Measurements from ENCODE around the gene TRAIP.
"Not testable (repeated sequence)": the region's sequence is repeated elsewhere in the genome, so short reads cannot be mapped to it uniquely, and the experiment has no call there.

Gene TRAIP

GRCh38 chr3:49872801-49873281 is 16.5 kb upstream of the TRAIP start:
- DNase-seq: no peak

GRCh38 chr3:49871531-49872153 is 15.3 kb upstream of the TRAIP start:
- DNase-seq: no peak

GRCh38 chr3:49869525-49870126 is 13.3 kb upstream of the TRAIP start, which contains the start of gene CAMKV:
Gene CAMKV, minus strand, starts transcription at chr3:49869906. Its CDS starts 7,518 bp downstream, at chr3:49862388.
- DNase-seq: no peak

GRCh38 chr3:49868862-49869466 is 12.6 kb upstream of the TRAIP start:
- DNase-seq: no peak

- DNase-seq: peak; percentile 44
Measured at GRCh38 chr3:49867871-49868321, 11.5 kb upstream of the TRAIP start.

GRCh38 chr3:49867400-49867799 is 11.0 kb upstream of the TRAIP start:
- no peak for DNase-seq

GRCh38 chr3:49865198-49865784 is 8.9 kb upstream of the TRAIP start:
- DNase-seq: no peak

GRCh38 chr3:49864505-49864904 is 8.1 kb upstream of the TRAIP start:
- no peak for DNase-seq

- no peak for DNase-seq
Measured at GRCh38 chr3:49859576-49860305, 3.4 kb upstream of the TRAIP start.

- DNase-seq: no peak
Measured at GRCh38 chr3:49855662-49856061, 702 bp downstream of the TRAIP start.

- no peak for DNase-seq
Measured at GRCh38 chr3:49845694-49846093, 10.7 kb downstream of the TRAIP start.

GRCh38 chr3:49844464-49845183 is 11.7 kb downstream of the TRAIP start:
- no peak for DNase-seq

GRCh38 chr3:49842843-49843517 is 13.4 kb downstream of the TRAIP start:
- DNase-seq: no peak

GRCh38 chr3:49841806-49842205 is 14.6 kb downstream of the TRAIP start:
- DNase-seq: no peak

GRCh38 chr3:49841126-49841696 is 15.2 kb downstream of the TRAIP start:
- peak; percentile 14 for DNase-seq

GRCh38 chr3:49840388-49840787 is 16.0 kb downstream of the TRAIP start:
- peak; percentile 16 for DNase-seq

- peak; percentile 73 for DNase-seq
Measured at GRCh38 chr3:49839193-49839809, 17.1 kb downstream of the TRAIP start.

GRCh38 chr3:49831341-49831740 is 25.0 kb downstream of the TRAIP start:
- no peak for DNase-seq

- no peak for DNase-seq
Measured at GRCh38 chr3:49826016-49826415, 30.3 kb downstream of the TRAIP start.

GRCh38 chr3:49823131-49823530 is 33.2 kb downstream of the TRAIP start:
- not testable (repeated sequence) for DNase-seq
